GM10266 (cell line): ENCODE results near the gene TEFM.

ENCODE experiments used
- DNase-seq: peaks from one replicate; pipeline ENCODE4 v3.0.0; 2012; ENCODE audit errors: extremely low spot score
- TF ChIP-seq, protein P1 (sequence below): IDR thresholded peaks from 2 replicates; pipeline ENCODE4 v1.5.1; 2012; ENCODE audit warnings: mild to moderate bottlenecking, low read depth; ENCODE audit not compliant: control insufficient read depth, insufficient read depth; ENCODE audit errors: missing control alignments

TEFM gene

DNA sequence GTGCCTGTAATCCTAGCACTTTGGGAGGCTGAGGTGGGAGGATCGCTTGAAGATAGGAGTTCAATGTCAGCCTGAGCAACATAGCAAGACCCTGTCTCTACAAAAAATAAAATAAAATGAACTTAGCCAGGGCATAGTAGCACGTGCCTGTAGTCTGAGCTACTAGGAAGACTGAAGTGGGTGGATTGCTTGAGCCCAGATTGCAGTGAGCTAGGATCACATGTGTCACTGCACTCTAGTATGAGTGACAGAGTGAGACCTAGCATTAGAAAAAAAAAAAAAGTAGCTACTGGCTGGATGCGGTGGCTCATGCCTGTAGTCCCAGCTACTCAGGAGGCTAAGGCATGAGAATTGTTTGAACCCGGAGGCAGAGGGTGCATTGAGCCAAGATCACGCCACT, 21.7 kb upstream of the TEFM start:
- DNase-seq, result no peak
- TF ChIP-seq, protein P1, sequence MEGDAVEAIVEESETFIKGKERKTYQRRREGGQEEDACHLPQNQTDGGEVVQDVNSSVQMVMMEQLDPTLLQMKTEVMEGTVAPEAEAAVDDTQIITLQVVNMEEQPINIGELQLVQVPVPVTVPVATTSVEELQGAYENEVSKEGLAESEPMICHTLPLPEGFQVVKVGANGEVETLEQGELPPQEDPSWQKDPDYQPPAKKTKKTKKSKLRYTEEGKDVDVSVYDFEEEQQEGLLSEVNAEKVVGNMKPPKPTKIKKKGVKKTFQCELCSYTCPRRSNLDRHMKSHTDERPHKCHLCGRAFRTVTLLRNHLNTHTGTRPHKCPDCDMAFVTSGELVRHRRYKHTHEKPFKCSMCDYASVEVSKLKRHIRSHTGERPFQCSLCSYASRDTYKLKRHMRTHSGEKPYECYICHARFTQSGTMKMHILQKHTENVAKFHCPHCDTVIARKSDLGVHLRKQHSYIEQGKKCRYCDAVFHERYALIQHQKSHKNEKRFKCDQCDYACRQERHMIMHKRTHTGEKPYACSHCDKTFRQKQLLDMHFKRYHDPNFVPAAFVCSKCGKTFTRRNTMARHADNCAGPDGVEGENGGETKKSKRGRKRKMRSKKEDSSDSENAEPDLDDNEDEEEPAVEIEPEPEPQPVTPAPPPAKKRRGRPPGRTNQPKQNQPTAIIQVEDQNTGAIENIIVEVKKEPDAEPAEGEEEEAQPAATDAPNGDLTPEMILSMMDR, result no peak

DNA sequence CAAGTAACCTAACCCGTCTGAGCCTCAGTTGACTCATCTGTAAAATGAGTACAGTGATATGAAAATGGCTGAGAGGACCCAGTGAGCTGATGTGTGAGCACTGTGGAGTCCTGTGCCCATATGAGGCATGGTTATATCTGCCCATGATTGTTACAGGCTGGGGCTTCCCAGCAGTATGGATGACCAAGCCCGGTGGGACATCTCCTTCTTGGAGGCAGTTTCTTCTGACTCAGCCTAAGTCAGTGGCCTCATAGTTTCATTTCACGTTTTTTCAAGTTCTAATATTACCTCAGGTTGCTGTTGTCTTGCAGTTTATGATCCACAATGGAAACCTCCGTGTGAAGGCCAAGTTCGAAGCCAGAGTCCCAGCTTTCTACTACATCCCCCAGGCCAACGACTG, 20.5 kb upstream of the TEFM start:
- TF ChIP-seq, protein P1, result no peak
- peak; percentile 55 for DNase-seq

DNA sequence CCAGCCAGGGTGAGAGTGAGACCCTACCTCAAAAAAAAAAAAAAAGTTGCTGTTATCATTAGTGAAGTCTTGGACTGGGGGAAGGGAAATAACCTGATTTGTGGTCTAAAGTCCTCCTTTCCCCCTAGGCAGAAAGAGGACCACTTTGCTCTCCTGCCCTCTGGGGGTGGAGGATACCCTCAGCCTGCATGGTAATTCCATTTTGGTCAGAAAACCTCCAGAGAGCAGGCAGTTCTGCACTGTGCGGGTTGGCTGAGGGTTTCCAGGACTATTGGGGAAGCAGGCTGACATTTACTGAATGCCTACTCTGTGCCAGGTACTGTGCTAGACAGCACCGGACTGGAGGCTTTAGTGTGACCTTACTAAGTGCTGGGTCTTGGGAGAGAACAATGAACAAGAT, 18.3 kb upstream of the TEFM start:
- no peak for DNase-seq
- TF ChIP-seq, protein P1, result no peak

DNA sequence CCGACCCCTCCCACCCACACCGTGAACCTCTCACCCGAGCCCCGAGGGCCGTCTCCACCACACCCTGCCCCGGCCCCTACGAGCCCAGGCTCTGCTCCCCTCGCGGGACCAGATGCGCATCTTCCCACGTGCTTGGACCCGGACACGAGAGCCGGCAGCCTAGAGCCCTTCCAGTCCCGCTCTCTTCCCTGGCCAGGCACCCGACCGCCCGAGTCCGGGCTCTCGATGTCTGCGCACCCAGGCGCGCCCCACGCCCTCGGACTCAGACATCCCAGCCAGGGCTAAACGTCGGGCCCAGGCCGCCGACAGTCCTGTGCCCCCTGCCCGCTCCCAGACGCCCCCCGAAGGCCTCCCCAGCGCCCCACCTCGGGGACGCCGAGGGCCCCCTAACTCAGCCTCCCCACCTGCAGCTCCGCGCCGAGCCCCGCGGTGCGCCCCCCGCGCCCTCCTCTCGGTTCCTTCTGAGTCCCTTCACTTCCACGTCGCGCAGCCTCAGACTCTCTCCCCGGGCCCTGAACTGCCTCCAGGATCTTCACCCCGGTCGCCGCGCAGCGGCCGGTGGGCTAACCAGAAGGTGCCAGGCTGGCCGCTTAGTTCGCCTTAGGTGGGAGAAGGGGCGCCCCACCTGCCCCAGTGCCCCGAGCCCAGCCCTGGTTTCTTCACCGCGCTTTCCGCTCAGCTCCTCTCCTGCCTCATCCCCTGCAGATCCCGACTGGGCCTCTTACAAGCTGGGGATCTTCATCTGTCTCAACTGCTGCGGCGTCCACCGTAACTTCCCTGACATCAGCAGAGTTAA, 16.4 kb upstream of the TEFM start:
- peak; percentile 58 for DNase-seq
- TF ChIP-seq, protein P1, result no peak

DNA sequence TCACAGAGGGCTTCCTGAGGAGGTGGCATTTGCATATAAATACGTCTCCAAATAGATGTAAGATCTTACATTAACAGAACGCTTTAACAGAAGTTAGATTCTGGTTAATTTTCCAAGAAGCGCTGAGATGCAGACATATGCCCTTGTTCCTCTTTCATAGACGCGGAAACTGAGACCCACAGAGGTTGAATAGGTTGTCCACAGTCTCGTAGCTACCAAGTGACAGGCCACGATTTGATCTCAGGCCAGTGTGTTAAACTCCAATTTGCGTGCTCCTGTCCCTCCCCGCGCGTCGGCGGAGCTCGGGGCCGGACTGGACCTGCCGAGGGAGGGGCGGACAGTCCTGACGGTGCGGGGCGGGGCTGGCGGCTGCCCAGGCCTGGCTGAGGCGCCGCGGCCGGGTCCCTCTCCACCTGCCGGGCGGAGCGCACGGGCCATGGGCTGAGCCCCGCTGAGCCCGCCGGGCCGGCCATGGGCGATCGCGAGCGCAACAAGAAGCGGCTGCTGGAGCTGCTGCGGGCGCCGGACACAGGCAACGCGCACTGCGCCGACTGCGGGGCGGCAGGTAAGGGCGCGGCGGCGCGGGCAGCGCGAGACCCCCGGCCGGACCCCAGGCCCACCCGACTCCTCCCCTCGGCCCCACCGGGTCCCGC, 15.6 kb upstream of the TEFM start, which contains the start of gene ADAP2:
TSS of gene ADAP2 (plus strand) at position 402 of the 653 bp plus-strand sequence. CDS start at position 472, 70 bp downstream.
- TF ChIP-seq, protein P1, result no peak
- DNase-seq, result peak; percentile 70

DNA sequence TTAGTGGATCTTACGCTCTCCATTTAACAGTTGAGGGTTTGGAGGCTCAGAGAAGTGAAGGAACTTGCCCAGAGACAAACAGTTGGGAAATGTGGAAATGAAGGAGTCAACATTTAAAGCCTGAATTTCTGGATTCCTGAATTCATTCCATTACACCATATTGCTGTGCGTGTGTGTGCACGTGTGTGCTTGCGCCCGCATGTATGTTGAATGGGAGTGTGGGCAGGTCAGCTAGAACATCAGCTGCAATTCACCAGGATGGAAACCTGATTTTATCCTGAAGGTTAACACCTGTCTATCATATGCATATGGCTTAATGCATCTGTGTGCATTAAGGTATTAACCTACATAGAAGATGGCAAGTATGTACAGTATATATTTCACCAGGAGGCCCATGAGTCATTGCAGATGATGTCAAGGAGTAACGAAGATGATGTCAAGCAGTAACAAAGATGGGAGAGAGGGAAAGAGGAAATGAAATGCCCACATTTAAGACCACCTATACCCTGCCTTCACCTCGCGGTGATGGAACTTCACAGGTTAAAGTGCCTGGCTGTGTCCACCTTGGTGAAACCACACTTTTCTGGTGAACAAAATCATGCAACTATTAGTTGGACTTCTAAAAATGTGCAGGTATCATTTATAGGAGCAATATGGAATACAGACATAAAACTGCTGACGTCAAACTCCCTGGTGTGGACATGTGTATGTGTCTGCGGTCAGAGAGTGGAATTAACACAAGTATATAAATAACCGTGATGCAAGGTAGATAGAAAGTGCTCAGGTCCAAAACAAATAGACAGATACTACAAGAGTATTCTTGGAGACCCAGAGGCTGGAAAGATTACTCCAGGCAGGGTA, 14.9 kb upstream of the TEFM start:
- no peak for DNase-seq
- TF ChIP-seq, protein P1, result no peak
